Heart right ventricle (tissue), 16 donors: ENCODE measurements around the gene PLEK2. TPM values are rescaled to one million over a fixed set of nuclear protein-coding genes. Genes with fewer than 3 reads are reported as not detected.

ENCODE experiments used
- ATAC-seq, 8 donors: fragments of 200-7000 bp; cut with Tn5 transposase; one replicate each; pipeline ENCODE4 v1.9.1; 2020; ENCODE audit warnings: mild to moderate bottlenecking in 8 of 8, moderate library complexity in 8 of 8, moderate number of reproducible peaks in 1 of 8
- DNase-seq, 2 donors: peaks; one replicate each; pipeline ENCODE4 v3.0.0-alpha.2; 2020
- H3K27ac ChIP-seq, 10 donors: fragments of 200-600 bp; sonication (generic) in 2 of 10; one replicate each; pipeline versions ENCODE4 v1.5.0 to v1.8.0; 2020 to 2022; ENCODE audit warnings: mild to moderate bottlenecking in 3 of 10
- H3K27me3 ChIP-seq, 7 donors: fragments of 200-600 bp; one replicate each; pipeline ENCODE4 v1.8.0; 2021 to 2022; ENCODE audit warnings: mild to moderate bottlenecking in 2 of 7
- H3K36me3 ChIP-seq, 9 donors: fragments of 200-600 bp; sonication (generic) in 1 of 9; one replicate each; pipeline versions ENCODE4 v1.5.0 to v1.8.0; 2020 to 2022; ENCODE audit warnings: mild to moderate bottlenecking in 2 of 9
- H3K4me1 ChIP-seq, 9 donors: fragments of 200-600 bp; sonication (generic) in 1 of 9; one replicate each; pipeline versions ENCODE4 v1.5.0 to v1.8.0; 2020 to 2022; ENCODE audit warnings: mild to moderate bottlenecking in 4 of 9
- H3K4me3 ChIP-seq, 10 donors: fragments of 200-600 bp; sonication (generic) in 2 of 10; one replicate each; pipeline versions ENCODE4 v1.5.0 to v1.8.0; 2020 to 2022; ENCODE audit warnings: mild to moderate bottlenecking in 7 of 10, moderate library complexity in 2 of 10
- H3K9me3 ChIP-seq, 11 donors: fragments of 200-600 bp in 10 of 11; sonication (generic) in 2 of 11; one replicate each; pipeline versions ENCODE4 v1.5.0 to v1.8.0; 2013 to 2022; ENCODE audit warnings: mild to moderate bottlenecking in 2 of 11, control low read depth in 1 of 11, moderate library complexity in 1 of 11
- WGBS, 2 donors: extraction: QIAGEN DNeasy Blood & Tissue Kit; methylation state at CpG; one replicate each; pipeline ENCODE4 v1.1.7; 2013; ENCODE audit warnings: inconsistent platforms in 1 of 2; 5-methylcytosine and 5-hydroxymethylcytosine counted together
- intact Hi-C, 10 donors: fragments of 100-400 bp; cut with DNase I; formaldehyde crosslinking; loops; one replicate each; pipeline versions ENCODE4 v1.11.1 to v1.14.2; 2022
- polyA plus RNA-seq, 2 donors: library from polyadenylated mRNA; stranded (reverse); fragments of 200-250 nt; gene quantifications; one replicate each; pipeline ENCODE4 v1.2.3, GENCODE V29; 2013
- total RNA-seq, 10 donors: library from RNA; stranded (reverse); fragmentation: NEBNext Ultra II Directional in 3 of 10; extraction: Animal tissue kit (Norgen Biotek cat#: 25700) in 3 of 10; gene quantifications; one replicate each; pipeline versions ENCODE4 v1.2.1 to v1.2.4, GENCODE V29; 2021 to 2023
- TF ChIP-seq, protein P1 (sequence below), 9 donors: fragments of 200-600 bp; sonication (generic) in 2 of 9; IDR thresholded peaks; one replicate each; pipeline versions ENCODE4 v1.5.0 to v1.8.0; 2021 to 2022; ENCODE audit warnings: antibody characterized with exemption in 9 of 9, mild to moderate bottlenecking in 5 of 9, moderate library complexity in 1 of 9
- donor health status: Arrhythmogenic right ventricular cardiomyopathy.
- donor health status: ischemic (EF 13 %, LVEDD 7.1; RV severe dilation, severe dysfunction).
- donor health status: healthy with polysubstance abuse.
- donor health status: DM: no; HTN: yes; CAD: no.
- donor health status: DM: no; HTN: no; CAD: no.
- donor health status: ischemic (EF 25% LVEDD 6.9; RV normal size, moderate dysfunction).
- donor health status: ischemic (EF 25% LVEDD 5.7; RV mildly dilated, moderate dysfunction).
- donor health status: healthy.
- donor health status: DM: yes; HTN: yes; CAD: no.
- donor health status: Ischemic cardiomyopathy.
- donor health status: ischemic (EF 35%, LVEDD 5.7; RV mildly dilated, moderate dysfunction).
- donor health status: nonischemic (EF 11% LVEDD 7.7; RV severe dilation, severe dysfunction).
- donor health status: DM: yes; HTN: yes; CAD: no.
- donor health status: PGD.
- donor health status: ischemic (EF 29% LVEDD 5.4; RV normal size, mild dysfunction).
- donor health status: nonischemic (EF 23%, LVEDD 6.1; RV moderate dilation, normal function).

PLEK2 gene
- total and polyA plus RNA-seq, 12 donors = 0.36 to 1.1 (median 0.61) TPM; not detected in 5

DNA sequence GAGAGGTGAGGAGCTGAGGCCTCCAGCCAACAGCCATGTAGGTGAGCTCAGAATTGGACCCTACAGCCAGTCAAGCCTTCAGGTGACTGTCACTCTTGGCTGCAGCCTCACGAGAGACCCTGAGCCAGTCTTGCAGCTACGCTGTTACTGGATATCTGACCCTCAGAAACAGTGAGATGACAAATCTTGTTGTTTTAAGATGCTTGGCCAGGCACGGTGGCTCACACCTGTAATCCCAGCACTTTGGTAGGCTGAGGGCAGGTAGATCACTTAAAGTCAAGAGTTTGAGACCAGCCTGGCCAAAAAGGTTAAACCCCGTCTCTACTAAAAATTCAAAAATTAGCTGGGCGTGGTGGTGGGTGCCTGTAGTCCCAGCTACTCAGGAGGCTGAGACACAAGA lies 6.2 kb downstream of the PLEK2 start:
- 92 to 95% methylated on average over 5 of the region's 5 CpGs for WGBS, 2 donors
- no peaks in the 10 kb centered on the region for H3K4me1 ChIP-seq
- TF ChIP-seq, protein P1, sequence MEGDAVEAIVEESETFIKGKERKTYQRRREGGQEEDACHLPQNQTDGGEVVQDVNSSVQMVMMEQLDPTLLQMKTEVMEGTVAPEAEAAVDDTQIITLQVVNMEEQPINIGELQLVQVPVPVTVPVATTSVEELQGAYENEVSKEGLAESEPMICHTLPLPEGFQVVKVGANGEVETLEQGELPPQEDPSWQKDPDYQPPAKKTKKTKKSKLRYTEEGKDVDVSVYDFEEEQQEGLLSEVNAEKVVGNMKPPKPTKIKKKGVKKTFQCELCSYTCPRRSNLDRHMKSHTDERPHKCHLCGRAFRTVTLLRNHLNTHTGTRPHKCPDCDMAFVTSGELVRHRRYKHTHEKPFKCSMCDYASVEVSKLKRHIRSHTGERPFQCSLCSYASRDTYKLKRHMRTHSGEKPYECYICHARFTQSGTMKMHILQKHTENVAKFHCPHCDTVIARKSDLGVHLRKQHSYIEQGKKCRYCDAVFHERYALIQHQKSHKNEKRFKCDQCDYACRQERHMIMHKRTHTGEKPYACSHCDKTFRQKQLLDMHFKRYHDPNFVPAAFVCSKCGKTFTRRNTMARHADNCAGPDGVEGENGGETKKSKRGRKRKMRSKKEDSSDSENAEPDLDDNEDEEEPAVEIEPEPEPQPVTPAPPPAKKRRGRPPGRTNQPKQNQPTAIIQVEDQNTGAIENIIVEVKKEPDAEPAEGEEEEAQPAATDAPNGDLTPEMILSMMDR (IDR thresholded peaks at IDR 0.05) = no peak
- DNase-seq (no peak), ATAC-seq (no peak)
- intact Hi-C loops = no loop called here
- H3K27ac ChIP-seq = no peak overlapping the region
- H3K27me3 ChIP-seq = peaks cover 0 to 2% (median 0%) of the 10 kb centered on the region in 7 donors
- no peak overlapping the region for H3K4me3 ChIP-seq
- H3K9me3 ChIP-seq = peaks cover 0 to 4% (median 0%) of the 10 kb centered on the region in 11 donors
- no peaks in the 10 kb centered on the region for H3K36me3 ChIP-seq

DNA sequence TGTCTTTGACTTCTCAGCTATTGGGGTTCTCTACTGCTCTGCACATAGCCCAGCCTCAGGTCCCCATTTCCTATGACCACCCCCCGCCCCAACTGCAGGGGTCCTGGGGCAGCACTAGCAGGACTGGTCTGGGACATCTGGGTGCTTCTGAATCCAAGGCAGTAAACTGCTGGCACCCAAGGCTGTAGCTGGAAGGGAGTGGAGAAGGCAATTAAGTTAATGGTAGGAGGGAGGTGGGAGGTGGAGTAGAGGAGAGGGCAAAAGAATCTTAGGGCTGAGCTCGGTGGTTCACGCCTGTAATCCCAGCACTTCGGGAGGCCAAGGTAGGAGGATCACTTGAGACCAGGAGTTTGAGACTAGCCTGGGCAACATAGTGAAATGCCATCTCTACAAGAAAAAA lies 11.5 kb downstream of the PLEK2 start:
- H3K36me3 ChIP-seq = no peaks in the 10 kb centered on the region
- no peak overlapping the region for H3K4me3 ChIP-seq
- H3K27me3 ChIP-seq = no peaks in the 10 kb centered on the region
- TF ChIP-seq, protein P1 (IDR thresholded peaks at IDR 0.05) = no peak
- no peak overlapping the region for H3K27ac ChIP-seq
- intact Hi-C loops = no loop called here
- DNase-seq (no peak), ATAC-seq (no peak)
- no peaks in the 10 kb centered on the region for H3K4me1 ChIP-seq
- 83 to 90% methylated on average over 4 of the region's 4 CpGs for WGBS, 2 donors
- H3K9me3 ChIP-seq = peaks cover 0 to 4% (median 0%) of the 10 kb centered on the region in 11 donors

DNA sequence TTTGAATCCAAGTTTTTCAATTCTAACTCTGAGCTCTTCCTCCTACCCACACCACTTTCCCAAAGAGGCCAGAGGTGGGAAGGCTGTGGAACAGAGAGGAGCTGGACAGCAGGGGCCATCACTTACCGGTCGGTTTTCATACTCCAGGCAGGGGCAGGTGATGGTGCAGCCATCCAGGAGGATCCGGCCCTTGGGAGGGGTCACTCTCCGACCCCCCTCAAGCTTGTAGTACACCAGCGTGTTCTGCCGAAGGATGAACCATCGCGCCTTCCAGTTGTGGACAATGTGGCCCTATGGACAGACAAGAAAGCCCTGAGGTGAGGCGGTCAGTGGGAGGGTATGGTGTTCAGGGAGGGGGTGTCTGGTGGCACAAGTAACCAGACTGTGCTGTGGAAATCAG lies 14.4 kb downstream of the PLEK2 start:
- intact Hi-C loops = no loop called here
- ATAC-seq (no peak), DNase-seq (no peak)
- Histone ChIP-seq H3K36me3 (no peaks in the 10 kb centered on the region), H3K27ac (no peak overlapping the region), H3K9me3 (peaks cover 0 to 1% (median 0%) of the 10 kb centered on the region in 11 donors), H3K4me1 (no peaks in the 10 kb centered on the region), H3K4me3 (no peak overlapping the region), H3K27me3 (no peaks in the 10 kb centered on the region)
- WGBS, 2 donors = 94 to 96% methylated on average over 9 of the region's 9 CpGs
- TF ChIP-seq, protein P1 (IDR thresholded peaks at IDR 0.05) = no peak

DNA sequence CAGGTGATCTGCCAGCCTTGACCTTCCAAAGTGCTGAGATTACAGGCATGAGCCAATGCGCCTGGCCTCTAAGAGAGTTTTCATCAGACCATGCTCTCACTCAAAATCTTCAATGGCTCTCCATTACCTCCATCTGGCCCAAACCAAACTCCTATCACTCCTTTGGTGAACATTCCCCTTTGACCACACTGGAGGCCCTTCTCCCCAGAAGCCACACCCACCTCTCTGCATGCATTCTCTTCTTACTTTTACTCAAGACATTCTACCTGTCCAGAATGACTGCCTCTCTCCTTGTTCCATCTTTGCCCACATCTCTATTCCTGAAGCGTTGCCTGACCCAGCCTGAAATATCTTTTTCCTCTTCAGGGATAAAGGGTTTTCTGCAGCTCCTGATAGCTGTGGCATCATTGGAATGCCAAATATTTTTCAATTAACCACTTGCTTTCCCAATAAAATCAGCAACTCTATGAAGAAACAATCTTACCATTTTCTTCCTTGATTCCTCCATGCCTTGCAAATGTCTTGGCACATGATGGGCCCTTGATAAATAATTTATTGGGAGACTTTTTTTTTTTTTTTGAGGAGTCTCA lies 15.5 kb downstream of the PLEK2 start:
- no peak overlapping the region for H3K27ac ChIP-seq
- ATAC-seq (no peak), DNase-seq (no peak)
- H3K4me1 ChIP-seq = no peaks in the 10 kb centered on the region
- TF ChIP-seq, protein P1 (IDR thresholded peaks at IDR 0.05) = no peak
- no peak overlapping the region for H3K4me3 ChIP-seq
- H3K36me3 ChIP-seq = no peaks in the 10 kb centered on the region
- intact Hi-C loops = no loop called here
- no peaks in the 10 kb centered on the region for H3K9me3 ChIP-seq
- 45 to 53% methylated on average over 2 of the region's 2 CpGs for WGBS, 2 donors
- no peaks in the 10 kb centered on the region for H3K27me3 ChIP-seq
